IMR-90 (cell line): ENCODE data around the gene NPW. TPM values are rescaled to one million over a fixed set of nuclear protein-coding genes. Genes with fewer than 3 reads are reported as not detected.

Experiments
- ATAC-seq: fragments of 200-7000 bp; cut with Tn5 transposase; 2 replicates; pipeline ENCODE4 v1.9.1; 2020; ENCODE audit warnings: low read depth, mild to moderate bottlenecking, moderate library complexity
- BruUV-seq: library from RNA; stranded (reverse); fragments of 400-500 nt; replicated peaks from 2 replicates; lab custom pipeline; 2021; lab: Mats Ljungman, UMichigan
- CTCF ChIA-PET: fragments of 300-600 bp; formaldehyde crosslinking; extraction: SDS; loops from one replicate; lab custom pipeline; 2021; ENCODE audit warnings: antibody characterized with exemption; lab: Yijun Ruan, JAX
- POLR2A ChIA-PET: fragments of 300-600 bp; sonication (Branson Sonifier 250); formaldehyde crosslinking; loops from one replicate; lab custom pipeline; 2022; ENCODE audit warnings: antibody characterized with exemption; ENCODE audit not compliant: unreplicated experiment; lab: Charles Lee
- DNase-seq: peaks from one replicate; pipeline ENCODE4 v3.0.0; 2013
- H2AFZ ChIP-seq: replicated peaks from 2 replicates; pipeline ENCODE3; 2013; ENCODE audit warnings: low read length, mild to moderate bottlenecking; ENCODE audit not compliant: poor library complexity
- H2AK5ac ChIP-seq: 2 replicates; pipeline ENCODE4 v1.6.1; 2013; ENCODE audit warnings: low read depth, low read length, inconsistent platforms
- H2AK9ac ChIP-seq: replicated peaks from 2 replicates; pipeline ENCODE3; 2013; ENCODE audit warnings: mild to moderate bottlenecking, low read depth, low read length, moderate library complexity; ENCODE audit not compliant: poor library complexity
- H2BK120ac ChIP-seq: 2 replicates; pipeline ENCODE4 v1.6.1; 2013; ENCODE audit warnings: low read depth, low read length, inconsistent platforms
- H2BK15ac ChIP-seq: 3 replicates; pipeline ENCODE4 v1.6.1; 2013; ENCODE audit warnings: low read depth, low read length, inconsistent platforms
- H2BK20ac ChIP-seq: 2 replicates; pipeline ENCODE4 v1.6.1; 2013; ENCODE audit warnings: low read depth, mild to moderate bottlenecking, inconsistent platforms, low read length, moderate library complexity
- H2BK5ac ChIP-seq: 2 replicates; pipeline ENCODE4 v1.6.1; 2013; ENCODE audit warnings: mild to moderate bottlenecking, low read depth, low read length, inconsistent platforms; ENCODE audit not compliant: poor library complexity, severe bottlenecking
- H3K14ac ChIP-seq: replicated peaks from 2 replicates; pipeline ENCODE4 v1.6.1; 2013; ENCODE audit warnings: low read depth, low read length, inconsistent platforms
- H3K18ac ChIP-seq: 2 replicates; pipeline ENCODE4 v1.6.1; 2013; ENCODE audit warnings: low read depth, low read length, control low read depth
- H3K23ac ChIP-seq: 2 replicates; pipeline ENCODE4 v1.6.1; 2013; ENCODE audit warnings: low read depth, low read length, inconsistent platforms
- H3K27ac ChIP-seq: 2 replicates; pipeline ENCODE4 v1.5.1; 2013; ENCODE audit warnings: mild to moderate bottlenecking, control low read depth, low read length; ENCODE audit not compliant: insufficient read depth
- H3K27me3 ChIP-seq: 2 replicates; pipeline ENCODE4 v1.6.1; 2013; ENCODE audit warnings: low read length; ENCODE audit not compliant: control insufficient read depth, insufficient read depth
- H3K36me3 ChIP-seq: 2 replicates; pipeline ENCODE4 v1.6.1; 2013; ENCODE audit warnings: low read length, mixed read lengths; ENCODE audit not compliant: control insufficient read depth, insufficient read depth
- H3K4ac ChIP-seq: 2 replicates; pipeline ENCODE4 v1.6.1; 2013; ENCODE audit warnings: low read depth, low read length, inconsistent platforms
- H3K4me1 ChIP-seq: 2 replicates; pipeline ENCODE4 v1.6.1; 2013; ENCODE audit warnings: low read length, mixed read lengths; ENCODE audit not compliant: control insufficient read depth, insufficient read depth
- H3K4me2 ChIP-seq: 2 replicates; pipeline ENCODE4 v1.6.1; 2013; ENCODE audit warnings: low read depth, mild to moderate bottlenecking, control low read depth, low read length, moderate library complexity
- H3K4me3 ChIP-seq: 2 replicates; pipeline ENCODE4 v1.5.1; 2013; ENCODE audit warnings: low read depth, mild to moderate bottlenecking, control low read depth, low read length, moderate library complexity; ENCODE audit not compliant: insufficient read depth
- H3K56ac ChIP-seq: 2 replicates; pipeline ENCODE4 v1.6.1; 2013; ENCODE audit warnings: low read length, inconsistent platforms; ENCODE audit not compliant: insufficient read depth; ENCODE audit errors: extremely low read depth
- H3K79me1 ChIP-seq, 2 experiments: 2 replicates each; pipeline ENCODE4 v1.6.1; 2013; ENCODE audit warnings: low read length in 2 of 2, inconsistent platforms in 1 of 2, low read depth in 1 of 2
- H3K9ac ChIP-seq: 2 replicates; pipeline ENCODE4 v1.6.1; 2013; ENCODE audit warnings: low read depth, low read length, control low read depth
- H3K9me1 ChIP-seq: 2 replicates; pipeline ENCODE4 v1.6.1; 2013; ENCODE audit warnings: low read length, inconsistent platforms; ENCODE audit not compliant: insufficient read depth
- H3K9me3 ChIP-seq: 2 replicates; pipeline ENCODE4 v1.6.1; 2013; ENCODE audit warnings: low read length; ENCODE audit not compliant: control insufficient read depth, insufficient read depth
- H4K20me1 ChIP-seq: 2 replicates; pipeline ENCODE4 v1.6.1; 2013; ENCODE audit warnings: low read length, inconsistent platforms; ENCODE audit not compliant: insufficient read depth
- H4K5ac ChIP-seq: 2 replicates; pipeline ENCODE4 v1.6.1; 2013; ENCODE audit warnings: mild to moderate bottlenecking, low read depth, low read length, control low read depth
- H4K8ac ChIP-seq, 2 experiments: 2 replicates each; pipeline ENCODE4 v1.6.1; 2013; ENCODE audit warnings: low read depth in 2 of 2, low read length in 2 of 2, control low read depth in 1 of 2, inconsistent platforms in 1 of 2
- H4K91ac ChIP-seq: 2 replicates; pipeline ENCODE4 v1.6.1; 2013; ENCODE audit warnings: low read depth, low read length, inconsistent platforms; ENCODE audit not compliant: insufficient read depth
- FOS ChIP-seq: fragments of 150-350 bp; IDR thresholded peaks from 2 replicates; pipeline ENCODE4 v1.6.1; 2016; ENCODE audit warnings: low read depth, low read length
- MAFK ChIP-seq: IDR thresholded peaks from 2 replicates; pipeline ENCODE4 v1.6.1; 2012; ENCODE audit warnings: low read depth, low read length, improper control_type of control experiment
- NFE2L2 ChIP-seq: fragments of 150-350 bp; IDR thresholded peaks from 2 replicates; pipeline ENCODE4 v1.6.1; 2016; ENCODE audit warnings: low read depth, mild to moderate bottlenecking, low read length
- RFX5 ChIP-seq: IDR thresholded peaks from 2 replicates; pipeline ENCODE4 v1.8.0; 2012; ENCODE audit warnings: low read depth, mild to moderate bottlenecking, low read length, moderate library complexity
- SMC3 ChIP-seq: fragments of 150-350 bp; IDR thresholded peaks from 2 replicates; pipeline ENCODE4 v1.6.1; 2016; ENCODE audit warnings: low read depth, mild to moderate bottlenecking, antibody characterized with exemption, low read length, moderate library complexity
- WGBS, 2 experiments: methylation state at CpG; one replicate each; pipeline versions ENCODE4 v1.1.5 to v1.1.7; 2013; ENCODE audit warnings: missing lambda C conversion rate in 2 of 2; ENCODE audit not compliant: insufficient read length in 1 of 2; ENCODE audit errors: extremely low coverage in 2 of 2; 5-methylcytosine and 5-hydroxymethylcytosine counted together
- dilution Hi-C: fragments of 300-500 bp; cut with HindIII; formaldehyde crosslinking; loops from one replicate; pipeline ENCODE4 v1.14.3; 2018; ENCODE audit warnings: low sequenced_read_pairs; ENCODE audit not compliant: unreplicated experiment
- in situ Hi-C: fragments of 300-500 bp; cut with MboI; formaldehyde crosslinking; loops from 3 replicates; pipeline ENCODE4 v1.14.3; 2019; ENCODE audit warnings: low sequenced_read_pairs, inconsistent platforms, mixed read lengths
- intact Hi-C: fragments of 100-400 bp; cut with micrococcal nuclease; formaldehyde crosslinking; loops from 2 replicates; pipeline ENCODE4 v1.10.0; 2022
- polyA plus RNA-seq, 3 experiments: library from polyadenylated mRNA; depleted of rRNA; stranded (reverse); fragments of >200 nt; gene quantifications; 2 replicates each; pipeline ENCODE4 v1.2.3, GENCODE V29; 2012; ENCODE audit warnings: low replicate concordance in 1 of 3
- total RNA-seq: library from RNA; depleted of rRNA; stranded (reverse); fragments of >200 nt; gene quantifications from 2 replicates; pipeline ENCODE4 v1.2.3, GENCODE V29; 2012
- TF ChIP-seq, protein P1 (sequence below): fragments of 150-350 bp; IDR thresholded peaks from 2 replicates; pipeline ENCODE4 v1.6.1; 2017; ENCODE audit warnings: mild to moderate bottlenecking, antibody characterized with exemption, low read length, low read depth

The NPW gene
- total and polyA plus RNA-seq, 2 of the 4 experiments (the other 2 are of a cell fraction): 0.18 to 2.0 TPM

GRCh38 chr16:2007081-2007836, 12.3 kb upstream of the NPW start:
- Histone ChIP-seq H4K8ac (no peak overlapping the region), H3K9me3 (no peaks in the 10 kb centered on the region), H2AFZ (peak overlapping the region; percentile 53), H2BK15ac (no peak overlapping the region), H2BK20ac (no peak overlapping the region), H3K14ac (no peak overlapping the region), H3K36me3 (peaks cover 21% of the 10 kb centered on the region), H2BK120ac (0 out of 2 replicates have a peak overlapping the region, but pooled peaks have one; percentile 44), H3K4me3 (no peak overlapping the region), H2AK5ac (peak overlapping the region; percentile 18; the same call in 1 of the 2 replicates), H3K18ac (no peak overlapping the region), H2AK9ac (no peak overlapping the region), H3K56ac (no peak overlapping the region), H3K4me2 (peak overlapping the region; percentile 46; the same call in 1 of the 2 replicates), H4K5ac (no peak overlapping the region), H3K4ac (no peak overlapping the region), H3K4me1 (peaks cover 28% of the 10 kb centered on the region), H3K27me3 (no peaks in the 10 kb centered on the region), H2BK5ac (no peak overlapping the region), H3K79me1 (peaks cover 18 to 78% of the 10 kb centered on the region in 2 experiments; a peak in 3 of 4 replicates), H3K9ac (peak overlapping the region; percentile 9; the same call in 1 of the 2 replicates), H3K27ac (peak overlapping the region; percentile 17), H4K20me1 (peaks cover 66% of the 10 kb centered on the region), H4K91ac (no peak overlapping the region), H3K23ac (peak overlapping the region; percentile 80; the same call in 1 of the 2 replicates), H3K9me1 (peaks cover 8% of the 10 kb centered on the region; the same call in 1 of the 2 replicates)
- DNase-seq: no peak
- dilution Hi-C loops: no loop called here
- CTCF ChIA-PET: interaction anchor here (1.4 kb wide), 1 partner anchor 133 kb away, joined by 4 read pairs; no protein-coding TSS in a partner anchor
- POLR2A ChIA-PET: no interaction called here
- TF ChIP-seq RFX5 (no peak), MAFK (no peak), SMC3 (no peak), FOS (no peak), NFE2L2 (no peak)
- TF ChIP-seq, protein P1, sequence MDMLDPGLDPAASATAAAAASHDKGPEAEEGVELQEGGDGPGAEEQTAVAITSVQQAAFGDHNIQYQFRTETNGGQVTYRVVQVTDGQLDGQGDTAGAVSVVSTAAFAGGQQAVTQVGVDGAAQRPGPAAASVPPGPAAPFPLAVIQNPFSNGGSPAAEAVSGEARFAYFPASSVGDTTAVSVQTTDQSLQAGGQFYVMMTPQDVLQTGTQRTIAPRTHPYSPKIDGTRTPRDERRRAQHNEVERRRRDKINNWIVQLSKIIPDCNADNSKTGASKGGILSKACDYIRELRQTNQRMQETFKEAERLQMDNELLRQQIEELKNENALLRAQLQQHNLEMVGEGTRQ: no peak
- WGBS, 2 experiments: 78% methylated on average over 6 of the region's 16 CpGs; no CpG with 5 or more reads in 1 of the 2 experiments
- ATAC-seq: no peak
- in situ Hi-C loops: no loop called here
- BruUV-seq: no TSS peak
- intact Hi-C loops: no loop called here
